ENCODE data around the gene CCDC171.

GRCh38 chr9:15670246-15670645, 117.4 kb downstream of the CCDC171 start:
- TF ChIP-seq CTCF (IDR thresholded peaks at IDR 0.05) (no peak), POLR2A (IDR thresholded peaks at IDR 0.05) (no peak)

Data from right lobe of liver (tissue), 4 donors.